GM12801 (cell line): ENCODE results near the gene ZNF831.

Source experiments
- TF ChIP-seq, protein P1 (sequence below): IDR thresholded peaks from one replicate; pipeline ENCODE4 v1.5.1; 2011; ENCODE audit warnings: control low read depth; ENCODE audit not compliant: insufficient read length; ENCODE audit errors: extremely low read depth

ZNF831 gene

DNA sequence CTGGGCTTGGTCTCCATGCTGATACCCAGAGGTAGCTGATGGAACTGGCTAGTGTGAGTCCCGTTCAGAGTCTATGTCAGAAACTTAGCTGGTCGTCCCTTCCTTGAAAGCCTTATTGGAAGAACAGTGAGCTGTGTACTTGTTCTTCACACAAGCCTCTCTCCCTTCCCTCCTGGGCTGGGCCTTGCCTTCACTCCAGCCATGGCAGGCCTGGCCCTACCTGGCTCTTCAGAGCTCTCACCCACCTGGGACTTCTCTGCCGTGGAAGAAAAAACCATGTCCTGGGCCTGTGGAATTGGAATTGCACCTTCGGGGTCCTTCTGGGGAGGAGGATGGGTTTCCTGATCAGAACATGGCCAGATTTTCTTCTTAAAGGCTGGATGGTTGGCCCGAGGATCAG lies 20.3 kb upstream of the ZNF831 start:
- TF ChIP-seq, protein P1, sequence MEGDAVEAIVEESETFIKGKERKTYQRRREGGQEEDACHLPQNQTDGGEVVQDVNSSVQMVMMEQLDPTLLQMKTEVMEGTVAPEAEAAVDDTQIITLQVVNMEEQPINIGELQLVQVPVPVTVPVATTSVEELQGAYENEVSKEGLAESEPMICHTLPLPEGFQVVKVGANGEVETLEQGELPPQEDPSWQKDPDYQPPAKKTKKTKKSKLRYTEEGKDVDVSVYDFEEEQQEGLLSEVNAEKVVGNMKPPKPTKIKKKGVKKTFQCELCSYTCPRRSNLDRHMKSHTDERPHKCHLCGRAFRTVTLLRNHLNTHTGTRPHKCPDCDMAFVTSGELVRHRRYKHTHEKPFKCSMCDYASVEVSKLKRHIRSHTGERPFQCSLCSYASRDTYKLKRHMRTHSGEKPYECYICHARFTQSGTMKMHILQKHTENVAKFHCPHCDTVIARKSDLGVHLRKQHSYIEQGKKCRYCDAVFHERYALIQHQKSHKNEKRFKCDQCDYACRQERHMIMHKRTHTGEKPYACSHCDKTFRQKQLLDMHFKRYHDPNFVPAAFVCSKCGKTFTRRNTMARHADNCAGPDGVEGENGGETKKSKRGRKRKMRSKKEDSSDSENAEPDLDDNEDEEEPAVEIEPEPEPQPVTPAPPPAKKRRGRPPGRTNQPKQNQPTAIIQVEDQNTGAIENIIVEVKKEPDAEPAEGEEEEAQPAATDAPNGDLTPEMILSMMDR = no peak

GRCh38 chr20:59144179-59144830 lies 19.3 kb upstream of the ZNF831 start:
- TF ChIP-seq, protein P1 = no peak

GRCh38 chr20:59144831-59145196 lies 18.8 kb upstream of the ZNF831 start:
- TF ChIP-seq, protein P1 = no peak

DNA sequence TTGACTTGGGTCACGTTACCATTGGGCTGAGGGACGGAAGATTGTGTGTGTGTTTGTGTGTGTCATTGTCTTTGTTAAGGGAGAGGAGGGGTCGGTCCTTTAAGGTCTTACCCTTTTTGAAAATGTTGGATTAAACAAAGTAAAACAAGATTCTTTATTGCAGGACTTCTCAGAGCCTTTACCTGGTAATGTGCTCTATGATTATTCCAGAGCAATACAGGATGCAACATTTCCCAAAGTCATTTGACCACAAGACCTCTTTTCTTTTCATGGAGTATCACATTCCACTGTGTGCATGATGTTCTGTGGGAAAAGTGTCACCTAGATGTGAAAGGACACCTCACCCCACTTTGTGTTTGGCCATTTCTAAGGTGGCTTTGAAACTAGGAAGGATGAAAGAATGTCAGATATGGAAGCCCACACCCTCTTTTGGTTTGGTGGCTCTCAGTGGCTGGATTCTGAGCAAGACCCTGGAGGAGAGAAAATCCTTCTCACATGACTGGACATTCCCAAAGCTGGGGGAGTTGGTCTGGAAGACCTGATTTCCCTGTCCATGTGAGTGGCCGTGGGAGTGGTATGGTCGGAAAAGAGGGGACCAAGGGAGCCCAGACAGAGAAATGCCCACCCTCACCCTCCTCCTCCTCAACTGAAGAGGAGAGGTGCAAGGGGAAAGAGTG lies 18.2 kb upstream of the ZNF831 start:
- TF ChIP-seq, protein P1 = no peak

DNA sequence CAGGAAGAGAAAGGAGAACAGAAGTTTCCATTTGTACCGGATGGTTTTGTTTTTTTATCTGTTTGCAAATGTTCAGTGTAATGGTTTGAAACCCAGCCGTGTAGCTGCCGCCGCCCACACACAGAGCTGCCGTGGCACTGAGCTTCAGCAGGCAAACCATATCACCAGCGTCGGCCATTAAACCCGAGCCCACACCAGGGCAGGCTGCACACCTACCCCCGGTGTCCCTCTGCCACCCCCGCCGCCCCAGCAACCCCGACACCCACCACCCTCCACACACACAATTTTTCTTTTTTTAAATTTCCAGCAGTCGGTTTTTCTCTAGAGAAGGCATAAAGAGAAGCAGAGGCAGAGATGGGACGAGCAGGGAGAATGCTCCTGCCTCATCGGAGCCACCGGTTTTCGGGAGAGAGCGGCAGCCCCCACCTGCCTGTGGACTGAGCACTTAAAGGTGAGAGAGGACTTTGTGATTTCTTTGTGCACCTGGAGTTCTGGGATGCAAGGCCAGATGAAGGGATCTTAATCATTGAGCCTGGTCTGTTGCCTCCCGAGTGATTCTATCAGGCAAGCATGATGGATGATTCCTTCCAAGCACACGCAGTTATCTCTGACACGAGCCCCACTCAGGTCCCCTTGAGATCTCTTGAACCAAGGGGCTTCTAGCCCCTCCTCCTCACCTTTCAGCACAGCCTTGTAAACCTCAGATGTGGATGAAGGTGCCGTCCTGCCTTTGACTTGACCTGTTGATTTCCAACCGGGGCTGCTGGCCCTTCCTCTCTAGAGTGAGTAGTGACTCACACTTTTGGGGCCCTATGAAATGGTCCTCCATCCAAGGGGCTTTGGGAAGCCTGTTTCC lies 17.5 kb upstream of the ZNF831 start:
- TF ChIP-seq, protein P1 = no peak

- TF ChIP-seq, protein P1 = no peak
These were observed 16.6 kb upstream of the ZNF831 start for GRCh38 chr20:59146780-59147565.

GRCh38 chr20:59147586-59147985 lies 16.0 kb upstream of the ZNF831 start:
- TF ChIP-seq, protein P1 = no peak
